Stimulated activated CD8-positive, alpha-beta memory T cell treated with anti-CD3 and anti-CD28 coated beads, Interleukin-7, amount 100 ng/mL, for 1 hour (primary cell): ENCODE results near the gene CD2.

Source experiments
- DNase-seq, 2 donors: peaks; one replicate each; pipeline ENCODE4 v3.0.0-alpha.2; 2020; ENCODE audit warnings: low read depth in 2 of 2

CD2 gene, protein sequence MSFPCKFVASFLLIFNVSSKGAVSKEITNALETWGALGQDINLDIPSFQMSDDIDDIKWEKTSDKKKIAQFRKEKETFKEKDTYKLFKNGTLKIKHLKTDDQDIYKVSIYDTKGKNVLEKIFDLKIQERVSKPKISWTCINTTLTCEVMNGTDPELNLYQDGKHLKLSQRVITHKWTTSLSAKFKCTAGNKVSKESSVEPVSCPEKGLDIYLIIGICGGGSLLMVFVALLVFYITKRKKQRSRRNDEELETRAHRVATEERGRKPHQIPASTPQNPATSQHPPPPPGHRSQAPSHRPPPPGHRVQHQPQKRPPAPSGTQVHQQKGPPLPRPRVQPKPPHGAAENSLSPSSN

DNA sequence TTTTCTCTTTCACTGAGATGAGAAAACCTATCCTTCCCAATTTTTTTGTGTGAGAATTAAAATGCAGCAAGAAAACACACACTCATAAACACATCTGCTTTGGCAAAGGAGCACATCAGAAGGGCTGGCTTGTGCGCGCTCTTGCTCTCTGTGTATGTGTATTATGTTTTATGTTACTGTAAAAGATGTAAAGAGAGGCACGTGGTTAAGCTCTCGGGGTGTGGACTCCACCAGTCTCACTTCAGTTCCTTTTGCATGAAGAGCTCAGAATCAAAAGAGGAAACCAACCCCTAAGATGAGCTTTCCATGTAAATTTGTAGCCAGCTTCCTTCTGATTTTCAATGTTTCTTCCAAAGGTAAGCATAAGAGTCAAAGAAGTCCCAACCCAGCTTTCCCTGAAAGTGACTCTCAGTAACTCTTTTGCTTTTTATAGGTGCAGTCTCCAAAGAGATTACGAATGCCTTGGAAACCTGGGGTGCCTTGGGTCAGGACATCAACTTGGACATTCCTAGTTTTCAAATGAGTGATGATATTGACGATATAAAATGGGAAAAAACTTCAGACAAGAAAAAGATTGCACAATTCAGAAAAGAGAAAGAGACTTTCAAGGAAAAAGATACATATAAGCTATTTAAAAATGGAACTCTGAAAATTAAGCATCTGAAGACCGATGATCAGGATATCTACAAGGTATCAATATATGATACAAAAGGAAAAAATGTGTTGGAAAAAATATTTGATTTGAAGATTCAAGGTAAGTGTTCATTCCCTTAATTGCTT is at the start of gene CD2:
Gene CD2, plus strand, starts transcription at position 233 of the 780 bp plus-strand sequence. Its CDS starts 63 bp downstream, at position 296.
- no peak for DNase-seq

DNA sequence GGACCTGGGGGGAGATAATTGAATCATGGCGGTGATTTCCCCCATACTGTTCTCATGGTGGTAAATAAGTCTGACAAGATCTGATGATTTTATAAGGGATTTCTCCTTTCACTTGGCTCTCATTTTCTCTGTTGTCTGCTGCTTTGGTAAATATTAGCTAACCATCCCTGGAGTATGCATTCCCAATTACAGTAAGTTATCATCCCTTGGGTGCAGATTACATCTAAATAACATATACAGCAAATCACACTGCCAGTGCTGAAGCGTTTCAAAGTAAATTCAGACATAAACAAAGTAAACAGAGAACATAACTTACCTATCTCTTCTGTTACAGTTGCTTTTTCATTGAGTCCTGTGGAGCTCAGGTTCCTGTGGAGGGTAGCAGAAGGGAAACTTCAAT is 48.1 kb upstream of the CD2 start:
- DNase-seq, result no peak

DNA sequence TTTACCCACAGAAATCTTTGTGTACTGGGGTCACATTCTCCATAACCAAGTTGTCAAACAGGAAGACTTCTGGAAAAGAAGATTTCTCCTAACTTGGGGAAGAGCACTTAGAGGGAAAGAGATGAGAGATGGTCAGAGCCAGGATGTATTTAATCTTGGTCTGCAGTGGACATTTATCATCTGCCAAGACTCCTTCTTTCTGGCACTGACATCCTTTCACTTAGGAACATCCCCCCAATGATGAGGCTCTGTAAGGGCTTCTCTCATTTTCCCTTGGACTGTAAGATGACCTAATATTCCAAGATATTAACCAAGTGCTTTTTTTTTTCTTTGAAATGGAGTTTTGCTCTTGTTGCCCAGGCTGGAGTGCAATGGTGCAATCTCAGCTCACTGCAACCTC is 47.4 kb upstream of the CD2 start:
- DNase-seq, result no peak

DNA sequence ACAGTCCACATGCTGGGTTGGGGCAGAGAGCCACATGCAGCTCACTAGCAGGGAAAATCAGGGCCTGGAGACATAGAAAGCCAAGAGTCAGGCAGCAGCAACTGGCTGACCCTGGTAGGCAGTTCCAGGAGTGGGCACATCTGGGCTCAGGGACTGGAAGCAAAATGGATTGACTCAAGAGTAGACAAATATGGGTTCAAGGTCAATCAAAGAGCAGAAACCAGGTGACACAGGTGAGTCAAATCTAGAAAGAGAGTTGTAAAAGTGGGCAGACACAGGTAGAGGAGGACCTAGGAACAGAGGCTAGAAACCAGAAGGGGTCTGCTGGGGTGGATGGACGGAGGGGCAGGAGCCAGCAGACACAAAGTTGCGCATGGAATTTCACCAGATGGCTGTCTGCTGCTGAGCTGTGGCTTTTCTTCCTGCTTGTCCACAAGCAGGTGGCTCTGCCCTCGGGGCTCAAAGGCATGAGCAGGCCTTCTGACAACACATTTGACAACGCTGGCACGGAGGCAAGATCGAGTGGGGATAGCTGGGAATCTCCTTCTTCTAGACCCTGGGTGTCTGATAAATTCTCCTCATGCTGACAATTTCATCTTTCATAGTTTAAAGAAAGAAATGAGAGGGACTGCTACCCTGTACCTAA is 45.9 kb upstream of the CD2 start:
- no peak for DNase-seq

DNA sequence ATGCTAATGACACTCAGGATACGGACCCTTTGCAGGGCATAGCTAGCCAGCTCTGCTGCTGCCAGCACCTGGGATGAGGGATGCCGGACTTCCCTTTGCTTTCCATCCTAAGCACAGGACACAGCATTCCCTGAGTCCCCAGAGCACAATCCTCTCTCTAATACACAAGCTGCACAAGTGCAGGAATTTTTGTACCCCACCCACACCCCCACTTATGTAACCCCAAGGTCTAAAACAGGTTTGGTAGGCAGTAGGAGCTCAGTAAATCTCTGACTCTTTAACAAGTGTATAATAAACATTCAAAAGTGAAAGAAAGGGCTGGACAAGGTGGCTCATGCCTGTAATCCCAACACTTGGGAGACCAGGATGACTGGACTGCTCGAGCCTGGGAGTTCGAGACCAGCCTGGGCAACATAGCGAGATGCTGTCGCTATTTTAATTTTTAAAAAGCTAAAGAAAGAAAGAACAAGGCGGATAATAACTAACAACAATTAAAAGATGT is 44.5 kb upstream of the CD2 start:
- no peak for DNase-seq

DNA sequence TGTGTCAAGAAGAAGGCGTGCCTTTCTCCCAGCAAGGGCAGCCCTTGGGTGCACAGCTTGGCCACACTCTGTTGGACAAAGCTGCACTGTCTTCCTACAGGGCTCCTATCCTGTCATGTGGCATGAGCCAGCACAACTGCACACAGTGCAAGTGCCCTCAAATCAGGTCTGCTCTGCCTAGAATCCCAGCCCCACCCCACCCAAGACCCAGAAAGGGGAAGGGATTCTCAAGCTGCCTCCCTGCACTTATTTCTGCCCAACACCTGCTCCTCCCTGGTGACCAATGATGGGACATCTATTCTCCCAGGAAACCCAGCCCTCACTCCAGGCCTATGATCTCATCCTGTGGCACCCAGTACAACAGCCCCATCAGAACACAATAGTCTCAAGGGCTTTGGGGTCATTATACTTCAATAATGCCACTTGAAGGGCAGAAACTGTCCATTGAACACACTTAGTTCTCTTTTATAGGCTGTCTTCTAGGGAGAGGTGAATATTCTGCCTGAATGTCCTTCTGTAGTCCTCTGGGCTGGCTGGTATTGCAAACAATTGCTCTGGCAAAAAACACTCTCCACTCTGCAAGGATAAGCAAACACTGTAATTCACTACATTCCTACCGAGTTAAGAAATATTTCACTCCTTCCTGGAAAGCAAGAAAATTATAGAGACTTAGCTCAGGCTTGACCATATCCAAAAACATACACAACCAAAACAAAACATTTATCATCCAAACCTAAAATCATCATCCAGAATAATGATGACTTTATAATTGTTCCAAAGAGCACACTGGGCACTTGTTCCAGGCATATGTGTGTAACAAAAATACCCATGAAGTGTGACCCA is 43.6 kb upstream of the CD2 start:
- DNase-seq, result no peak

DNA sequence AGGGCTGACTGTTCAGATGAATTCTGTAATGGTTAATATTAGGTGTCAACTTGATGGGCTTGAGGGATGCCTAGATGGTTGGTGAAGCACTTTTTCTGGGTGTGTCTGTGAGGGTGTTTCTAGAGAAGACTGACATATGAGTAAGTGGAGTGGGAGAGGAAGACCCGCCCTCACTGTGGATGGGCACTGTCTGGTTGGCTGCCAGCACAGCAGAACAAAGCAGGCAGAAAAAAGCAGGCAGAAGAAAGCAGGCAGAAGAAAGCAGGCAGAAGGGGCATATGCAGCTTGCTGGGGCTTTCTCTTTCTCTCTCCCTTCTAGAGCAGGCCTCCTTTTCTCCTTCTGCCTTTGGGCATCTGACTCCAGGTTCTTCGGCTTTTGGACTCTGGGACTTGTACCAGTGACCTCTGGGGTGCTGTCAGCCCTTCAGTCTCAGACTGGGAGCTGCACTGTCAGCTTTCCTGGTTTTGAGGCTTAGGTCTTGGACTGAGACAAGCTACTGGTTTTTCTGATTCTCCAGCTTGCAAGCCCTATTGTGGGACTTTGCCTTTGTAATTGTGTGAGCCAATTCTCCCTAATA is 42.9 kb upstream of the CD2 start:
- DNase-seq, result no peak

DNA sequence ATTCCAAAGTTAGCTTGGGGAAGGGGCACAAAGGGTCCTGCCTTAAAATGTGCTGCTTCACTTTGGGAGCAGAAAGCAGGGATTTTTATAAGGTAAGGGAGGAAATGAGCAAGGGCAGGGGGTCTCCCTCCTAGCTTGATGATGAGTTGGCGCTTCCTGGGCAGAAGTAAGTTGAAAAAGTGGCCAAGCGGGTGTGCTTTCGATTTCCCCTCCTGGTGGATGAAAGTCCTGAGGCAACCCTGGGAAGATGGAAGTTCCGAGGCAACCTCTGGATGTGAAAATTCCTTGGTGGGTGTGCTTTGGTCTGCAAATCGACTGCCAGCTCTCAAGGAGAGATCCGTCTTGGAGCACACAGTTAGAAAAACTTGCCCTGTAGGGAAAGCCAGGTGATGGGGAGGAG is 41.7 kb upstream of the CD2 start:
- DNase-seq, result no peak

DNA sequence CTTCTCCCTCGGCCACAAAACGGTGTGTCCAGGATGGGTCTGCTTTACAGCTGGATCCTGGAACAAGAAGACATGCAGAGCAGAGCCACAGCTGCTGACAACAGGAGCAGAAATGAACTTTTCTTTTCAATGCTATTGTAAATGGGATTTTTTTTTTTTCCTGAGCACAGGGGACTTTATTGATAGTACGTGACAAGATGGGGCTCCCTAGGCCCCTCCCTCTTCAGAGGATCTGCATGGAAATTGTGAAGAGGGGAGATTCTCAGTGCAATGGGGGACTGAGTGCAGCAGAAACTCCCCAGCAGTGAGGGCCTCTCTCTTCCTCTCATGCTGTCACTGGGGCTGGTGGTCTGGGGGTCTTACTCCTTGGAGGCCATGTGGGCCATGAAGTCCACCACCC is 40.8 kb upstream of the CD2 start:
- DNase-seq, result no peak

DNA sequence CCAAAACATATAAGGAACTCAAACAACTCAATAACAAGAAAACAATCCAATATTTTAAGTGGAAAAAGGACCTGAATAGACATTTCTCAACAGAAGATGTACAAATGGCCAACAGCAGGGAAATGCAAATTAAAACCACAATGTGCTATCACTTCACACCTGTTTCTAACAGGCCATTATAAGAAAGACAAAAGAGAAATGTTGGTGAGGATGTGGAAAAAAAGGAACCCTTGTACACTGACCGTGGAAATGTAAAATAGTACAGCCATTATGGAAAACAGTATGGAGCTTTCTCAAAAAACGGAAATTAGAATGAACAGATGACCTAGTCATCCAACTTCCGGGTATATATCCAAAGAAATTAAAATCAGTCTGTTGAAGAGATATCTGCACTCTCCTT is 37.8 kb upstream of the CD2 start:
- DNase-seq, result no peak

DNA sequence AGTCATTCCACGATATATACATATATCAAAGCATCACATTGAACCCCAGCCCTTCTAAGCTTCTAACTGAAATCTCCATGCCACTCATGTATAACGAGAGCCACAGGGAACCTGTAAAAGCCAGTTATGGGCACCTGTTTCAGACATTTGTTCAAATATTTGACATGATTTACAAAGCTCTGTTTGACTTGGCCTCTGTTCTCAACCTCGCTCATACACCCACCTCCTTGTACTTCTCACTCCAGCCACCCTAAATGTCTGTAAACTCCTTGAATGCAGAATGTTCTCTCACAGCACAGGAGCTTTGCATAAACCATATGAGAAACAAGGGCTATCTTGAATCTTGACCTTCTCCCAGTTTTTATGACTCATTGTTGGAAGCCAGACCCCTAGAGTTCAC is 36.9 kb upstream of the CD2 start:
- DNase-seq, result no peak

DNA sequence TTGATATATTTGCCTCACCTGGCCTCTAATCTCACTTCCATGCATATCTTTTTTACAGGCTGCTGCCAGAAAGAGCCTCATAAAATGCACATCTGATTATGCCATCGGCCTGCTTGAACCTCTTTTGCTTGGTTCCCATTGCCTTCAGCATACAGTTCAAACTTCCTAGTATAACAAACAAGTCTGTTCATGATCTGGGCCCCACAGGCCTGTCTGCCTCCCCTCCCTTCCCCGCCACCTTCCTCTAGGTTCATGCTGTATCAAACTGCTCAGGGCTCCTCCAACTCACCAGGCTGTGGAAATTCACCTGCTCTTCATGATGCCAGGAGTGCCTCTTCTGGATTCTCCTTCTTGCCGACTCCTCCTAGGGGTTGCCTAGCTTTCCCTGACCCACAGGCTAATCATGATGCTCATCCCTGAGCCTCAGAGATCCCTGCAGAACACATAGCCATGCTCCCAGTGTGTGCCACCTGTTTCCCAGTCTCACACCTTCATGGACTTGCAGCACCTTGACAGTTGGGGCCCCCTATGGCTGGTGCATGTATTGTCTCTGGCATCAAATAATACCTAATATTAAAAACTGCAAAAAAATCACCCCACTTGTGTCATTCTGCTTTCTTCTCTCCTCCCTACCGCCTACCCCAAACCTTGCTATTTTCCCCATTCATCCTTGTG is 33.7 kb upstream of the CD2 start:
- no peak for DNase-seq

DNA sequence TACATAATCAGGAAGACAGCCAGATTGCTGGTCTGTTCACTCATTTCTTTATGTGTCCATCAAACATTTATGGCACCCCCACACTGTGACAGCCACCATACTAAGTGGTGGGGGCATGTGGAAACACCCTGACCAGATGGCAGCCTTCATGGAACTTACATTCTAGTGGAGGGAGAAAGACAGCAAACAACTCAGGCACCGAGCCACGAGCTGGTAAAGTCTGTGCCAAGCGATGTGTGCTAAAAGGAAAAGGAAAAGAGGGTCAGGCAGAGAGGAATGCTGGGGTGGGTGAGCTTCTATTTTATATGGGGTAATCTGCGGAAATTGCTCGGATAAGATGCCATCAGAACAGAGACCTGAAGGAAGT is 33.2 kb upstream of the CD2 start:
- no peak for DNase-seq

DNA sequence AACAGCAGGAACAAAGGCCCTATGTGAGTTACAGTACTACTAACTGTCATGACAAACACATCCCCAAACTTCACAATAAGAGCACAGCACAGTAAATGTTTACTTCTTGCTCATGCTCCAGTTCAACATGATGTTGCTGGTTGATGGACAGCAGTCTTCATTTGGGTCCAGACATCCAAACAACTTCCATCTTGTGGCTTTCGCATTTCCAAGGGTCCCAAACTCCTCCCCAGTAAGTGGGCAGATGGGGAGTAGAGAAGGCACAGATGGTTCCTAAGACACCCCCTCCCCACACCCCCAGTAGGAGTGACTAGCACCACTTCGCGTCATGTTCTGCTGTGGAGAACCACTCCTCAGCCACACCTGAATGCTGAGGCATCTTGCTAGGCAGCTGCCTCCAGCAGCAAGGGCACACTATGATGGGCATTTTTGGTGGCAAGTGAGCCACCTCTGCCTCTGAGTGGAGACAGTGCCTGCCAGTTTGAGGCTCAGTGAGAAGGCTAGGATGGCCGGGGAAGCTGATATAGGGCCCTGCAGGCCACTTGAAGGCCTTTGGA is 32.7 kb upstream of the CD2 start:
- no peak for DNase-seq

DNA sequence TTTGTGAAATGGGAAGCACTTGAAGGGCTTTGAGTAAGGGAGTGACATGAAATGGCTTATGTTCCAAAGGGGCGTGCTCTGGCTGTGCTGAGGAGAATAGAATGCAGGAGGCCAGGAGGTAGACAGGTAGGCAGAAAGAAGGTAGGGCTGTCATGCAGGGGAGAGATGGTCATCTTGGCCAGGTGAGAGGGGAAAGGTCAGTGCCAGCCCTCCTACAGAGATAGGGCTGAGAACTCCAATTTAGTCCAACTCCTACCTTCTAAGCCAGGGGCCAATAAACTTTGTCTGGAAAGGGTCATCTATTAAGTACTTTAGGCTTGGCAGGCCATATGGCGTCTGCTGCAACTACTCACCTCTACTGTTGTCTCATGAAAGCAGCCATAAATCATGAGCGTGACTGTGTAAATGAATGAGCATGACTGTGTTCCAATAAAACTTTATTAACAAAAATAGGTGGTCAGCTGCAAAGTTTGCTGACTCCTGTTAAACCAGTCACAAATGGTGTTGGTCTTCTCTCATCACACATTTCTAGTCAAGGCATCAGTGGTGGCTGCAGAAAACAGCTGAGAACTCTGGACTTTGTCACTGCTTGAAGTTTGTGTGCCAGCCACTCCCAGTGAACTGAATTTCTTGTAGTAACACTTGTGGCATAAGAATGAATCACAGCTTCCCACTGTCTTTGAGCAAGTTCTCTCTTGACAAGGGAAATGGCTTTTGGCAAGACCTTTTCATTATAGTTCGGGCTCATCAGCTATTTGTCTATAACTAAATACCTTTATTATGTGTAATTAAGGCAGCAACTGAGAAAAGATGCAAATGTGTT is 32.0 kb upstream of the CD2 start:
- no peak for DNase-seq

DNA sequence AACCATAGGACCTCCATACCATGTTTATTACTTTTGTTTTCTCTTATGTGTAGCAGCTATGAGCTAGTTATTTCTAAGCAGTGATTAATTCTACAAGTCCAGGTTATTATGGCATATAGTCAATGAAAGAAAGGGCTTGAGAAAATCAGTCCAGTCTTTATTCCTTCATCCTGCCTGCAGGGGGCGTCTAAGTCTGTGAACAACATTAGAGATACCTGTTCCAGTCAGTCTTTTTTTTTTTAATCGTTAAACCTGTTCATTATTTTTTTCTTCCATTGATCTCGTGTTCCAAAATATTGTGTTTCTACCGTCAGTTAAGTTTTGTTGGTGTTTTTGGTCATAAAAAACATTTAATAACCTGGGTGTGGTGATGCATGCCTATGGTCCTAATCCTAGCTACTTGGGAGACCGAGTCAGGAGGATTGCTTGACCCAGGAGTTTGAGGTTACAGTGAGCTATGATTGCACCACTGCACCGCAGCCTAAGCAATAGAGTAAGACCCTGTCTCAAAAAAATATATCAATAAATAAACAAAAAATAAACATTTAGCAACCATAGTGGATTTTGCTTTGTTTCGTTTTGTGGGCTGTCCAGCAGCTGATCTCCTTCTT is 29.4 kb upstream of the CD2 start:
- DNase-seq, result peak; percentile 48 to 65

DNA sequence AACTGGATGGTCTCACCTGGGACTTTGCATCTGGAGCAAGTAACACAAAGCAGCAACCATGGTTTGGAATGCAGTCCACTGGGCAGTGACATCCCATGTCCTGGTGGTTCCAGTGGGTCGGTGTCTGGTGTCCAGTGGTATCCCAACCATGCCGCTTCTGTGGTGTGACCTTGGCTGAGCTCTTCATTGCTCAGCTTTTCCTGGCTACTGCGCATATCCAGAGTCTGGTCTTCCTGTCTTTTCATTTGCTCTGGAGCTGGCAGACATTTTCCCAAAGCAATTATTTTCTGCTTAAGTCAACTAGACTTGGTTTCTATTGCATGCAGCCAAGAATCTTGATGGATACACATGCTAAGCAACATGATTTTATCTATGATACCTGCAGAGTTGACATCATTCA is 28.4 kb upstream of the CD2 start:
- DNase-seq, result no peak

DNA sequence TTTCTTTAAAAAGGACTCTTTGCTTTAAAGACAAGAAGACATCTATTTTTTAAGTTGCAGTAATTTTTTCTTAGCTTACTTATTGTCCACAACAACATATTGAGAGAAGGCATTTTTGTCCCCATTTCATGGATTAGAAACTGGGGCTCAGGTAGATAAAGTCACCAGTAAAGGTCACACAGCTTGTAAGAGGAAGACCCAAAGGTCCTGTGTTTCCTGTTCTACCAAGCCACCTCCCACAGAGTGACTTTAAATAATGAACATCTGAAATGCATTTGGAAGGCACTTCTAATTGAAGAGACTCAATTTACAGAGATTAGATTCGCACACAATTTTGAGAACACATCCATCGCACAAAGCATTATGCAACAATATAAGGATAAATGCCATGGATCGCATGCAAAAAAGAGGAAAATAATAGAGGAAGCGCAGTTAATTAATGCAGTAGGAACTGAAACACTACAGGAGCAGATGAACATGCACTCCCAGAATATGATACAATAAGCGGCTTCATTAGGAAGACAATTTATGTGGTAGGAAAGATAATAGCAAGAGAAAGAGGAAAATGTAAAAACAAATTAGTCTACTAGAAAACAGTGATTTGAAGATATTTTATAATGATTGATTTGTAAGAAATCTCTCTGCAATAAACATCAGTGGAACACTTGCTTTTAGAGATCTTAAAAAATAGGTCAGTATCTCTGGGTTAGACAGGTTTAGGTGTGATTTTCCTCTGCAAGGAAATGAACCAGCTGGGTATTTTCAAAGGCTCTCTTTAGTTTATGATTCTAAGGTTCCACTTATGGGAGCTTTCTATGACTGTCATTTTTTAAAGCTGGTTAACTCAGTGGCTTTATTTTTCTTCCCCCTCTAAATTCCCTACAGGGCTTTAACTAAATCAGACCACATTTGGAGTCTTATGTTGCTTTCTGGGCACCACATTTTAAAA is 27.1 kb upstream of the CD2 start:
- no peak for DNase-seq
